Islet precursor cell (in vitro differentiated cells): Measurements from ENCODE around the gene MACO1.

Source experiments
- DNase-seq: peaks from one replicate; pipeline ENCODE4 v3.0.0-alpha.2; 2018

Gene MACO1

GRCh38 chr1:25526753-25527152, 96.1 kb downstream of the MACO1 start:
- DNase-seq: no peak

DNA sequence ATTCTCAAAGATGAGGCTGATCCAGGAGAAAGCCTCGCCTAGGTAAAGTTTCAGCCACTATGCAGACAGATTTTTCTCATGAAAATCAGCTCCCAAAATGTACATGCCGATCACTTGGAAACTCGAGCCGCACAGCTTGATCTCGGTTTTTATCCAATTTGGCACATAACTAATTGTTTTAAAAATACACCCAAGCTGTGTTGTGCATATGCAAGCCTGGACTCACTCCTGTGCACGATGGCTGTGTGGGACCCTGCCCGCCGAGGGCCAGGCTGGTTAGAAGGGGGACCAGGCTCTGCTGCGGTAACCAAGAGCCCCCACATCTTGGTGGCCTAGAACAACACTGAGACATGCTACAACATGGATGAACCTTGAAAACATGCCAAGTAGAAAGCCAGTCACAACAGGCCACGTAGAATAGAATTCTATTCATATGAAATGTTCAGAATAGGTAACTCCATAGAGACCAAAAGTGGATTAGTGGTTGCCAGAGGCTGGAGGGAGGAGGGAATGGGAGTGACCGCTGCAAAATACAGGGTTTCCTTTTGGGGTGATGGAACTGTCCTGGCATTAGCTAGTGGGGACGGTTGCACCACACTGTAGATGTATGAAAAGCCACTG, 96.6 kb downstream of the MACO1 start:
- DNase-seq: no peak

DNA sequence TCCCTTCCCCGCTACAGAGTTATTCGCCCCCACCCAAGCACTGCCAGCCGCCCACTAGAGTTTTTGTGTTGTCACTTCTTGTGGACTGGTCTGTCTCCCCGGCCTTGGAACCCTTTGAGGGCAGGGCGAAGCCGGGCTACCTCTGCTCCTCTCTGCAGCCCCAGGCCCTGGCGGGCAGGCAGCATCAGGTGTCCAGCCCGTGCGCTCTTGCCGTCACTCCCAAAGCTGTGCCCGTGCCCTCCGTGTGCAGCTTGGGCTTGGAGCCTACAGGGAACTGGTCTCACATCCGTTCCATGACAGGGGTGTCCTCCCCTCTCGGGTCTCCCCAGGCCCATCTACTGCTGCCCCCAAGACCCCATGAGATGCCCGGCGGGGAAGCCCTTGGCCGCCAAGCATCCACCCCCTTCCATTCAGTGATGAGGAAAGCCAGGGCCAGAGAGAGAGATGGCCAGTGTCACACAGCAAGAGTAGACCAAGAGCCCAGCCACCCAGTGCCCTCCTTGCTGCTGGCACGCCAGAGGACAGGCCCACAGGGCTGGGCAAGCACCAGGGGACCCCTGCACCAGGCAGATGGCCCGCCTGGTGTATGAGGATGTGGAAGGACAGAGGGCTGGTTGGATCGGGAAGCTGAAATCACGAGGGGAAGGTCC, 97.4 kb downstream of the MACO1 start:
- no peak for DNase-seq

DNA sequence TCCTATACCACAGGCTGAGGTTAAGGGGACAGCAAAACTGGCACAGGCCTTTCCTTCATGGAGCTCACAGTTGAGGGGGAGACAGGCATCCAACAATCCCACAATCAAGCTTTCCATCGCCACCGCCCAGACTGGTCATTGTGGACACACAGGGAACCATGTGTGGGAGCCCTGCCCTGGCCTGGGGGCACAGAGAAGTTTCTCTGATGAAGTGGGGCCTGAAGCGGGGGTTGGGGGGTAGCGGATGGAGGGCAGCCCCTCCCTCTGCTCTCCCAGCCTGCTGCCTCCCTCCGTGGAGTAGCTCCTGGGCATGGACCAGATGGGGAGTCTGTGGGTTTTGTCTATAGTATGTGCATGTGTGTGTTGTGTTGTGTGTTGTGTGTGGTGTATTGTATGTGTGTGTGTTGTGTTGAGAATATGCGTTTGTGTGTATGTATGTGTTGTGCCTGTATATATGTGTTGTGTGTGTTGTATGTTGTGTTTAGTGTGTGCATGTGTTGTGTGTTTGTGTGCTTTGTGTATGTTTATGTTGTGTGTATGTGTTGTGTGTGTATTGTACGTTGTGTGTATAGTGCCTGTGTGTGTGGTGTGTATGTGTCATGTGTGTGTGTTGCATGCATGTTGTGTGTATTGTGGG, 98.3 kb downstream of the MACO1 start:
- no peak for DNase-seq

GRCh38 chr1:25529518-25530185, 99.0 kb downstream of the MACO1 start:
- no peak for DNase-seq

GRCh38 chr1:25530186-25531081, 99.7 kb downstream of the MACO1 start:
- DNase-seq: no peak

DNA sequence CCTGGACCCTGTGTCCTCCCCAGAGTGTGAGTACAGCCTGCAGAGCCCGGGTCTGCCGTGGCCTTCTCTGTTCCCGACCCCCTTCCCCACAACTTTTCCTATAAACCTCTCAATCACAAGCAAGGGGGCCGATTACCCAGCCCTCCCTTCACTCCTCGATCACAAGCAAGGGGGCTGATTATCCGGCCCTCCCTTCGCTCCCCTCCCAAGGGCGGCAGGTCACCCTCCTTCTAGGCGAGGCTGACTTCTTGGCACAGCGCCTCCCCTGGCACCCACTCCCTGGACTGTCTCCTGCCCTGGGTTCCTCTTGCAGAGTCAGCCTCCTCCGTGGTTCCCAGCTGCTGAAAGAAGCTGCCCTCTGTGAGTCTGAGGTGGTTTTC, 100.4 kb downstream of the MACO1 start:
- DNase-seq: no peak

GRCh38 chr1:25532970-25533369, 102.3 kb downstream of the MACO1 start:
- DNase-seq: no peak

DNA sequence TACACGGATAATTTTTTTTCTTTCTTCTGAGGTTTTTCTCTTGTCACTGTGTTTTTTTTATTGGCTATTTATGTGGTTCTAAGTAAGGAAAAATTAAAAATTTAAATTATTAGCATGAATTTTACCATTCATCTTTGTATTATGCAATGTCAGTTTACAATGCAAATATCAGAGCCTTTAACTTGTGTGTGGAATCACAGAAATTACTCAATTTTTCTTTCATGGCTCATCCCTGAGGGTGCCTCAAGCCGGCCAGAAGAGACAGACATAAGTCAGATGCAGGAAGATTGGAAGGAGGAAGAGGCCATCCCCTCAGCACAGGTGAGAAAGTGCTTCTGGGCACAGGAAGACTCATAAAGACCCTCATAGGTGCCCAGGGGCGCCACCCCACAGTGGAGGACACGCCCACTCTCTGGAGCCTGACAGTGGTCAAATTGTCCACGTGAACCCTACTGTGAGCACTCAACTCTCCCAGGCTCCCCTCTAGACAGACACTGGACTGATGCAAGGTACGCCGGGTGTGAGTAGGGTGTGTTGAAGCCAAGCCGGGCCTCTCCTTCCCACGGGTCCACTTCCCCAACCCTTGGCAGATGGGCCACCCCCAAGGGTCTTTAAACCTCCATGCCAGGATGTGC, 103.2 kb downstream of the MACO1 start:
- DNase-seq: no peak

DNA sequence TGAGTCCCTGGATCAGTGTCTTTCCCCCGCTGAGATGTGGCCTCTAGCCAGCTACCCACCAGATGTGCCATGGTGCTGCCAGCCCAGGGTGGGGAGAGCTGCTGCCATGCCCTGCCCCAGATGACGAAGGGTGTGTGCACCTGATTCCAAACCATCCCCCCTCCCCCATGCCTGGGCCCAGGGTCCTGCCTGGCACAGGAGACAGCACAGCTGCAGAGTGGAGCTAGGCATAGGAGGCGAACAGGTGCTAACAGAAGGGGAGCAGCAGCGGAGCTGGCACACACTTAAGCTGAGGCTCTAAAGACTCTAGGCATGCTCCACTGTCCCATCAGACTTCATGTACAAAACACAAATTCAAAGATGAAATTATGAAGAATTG, 103.7 kb downstream of the MACO1 start:
- no peak for DNase-seq

DNA sequence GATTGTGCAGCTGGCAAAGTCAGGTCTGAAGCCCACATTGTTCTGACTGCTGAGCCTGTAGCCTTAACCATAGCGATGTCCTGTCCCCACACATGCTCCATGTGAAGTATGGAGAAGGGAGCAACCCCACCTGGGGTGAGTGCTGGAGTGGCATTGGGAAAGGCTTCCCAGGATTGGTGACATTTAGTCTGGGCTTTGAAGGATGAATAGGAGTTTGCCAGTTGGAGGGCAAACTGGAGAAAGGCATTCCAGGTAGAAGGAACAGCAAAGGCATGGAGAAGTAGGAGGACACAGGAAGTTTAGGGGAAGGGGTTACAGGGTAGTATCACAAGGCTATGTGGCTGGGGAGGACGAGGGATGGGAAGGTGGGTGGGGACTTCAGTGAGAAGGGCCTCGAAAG, 105.4 kb downstream of the MACO1 start:
- no peak for DNase-seq

DNA sequence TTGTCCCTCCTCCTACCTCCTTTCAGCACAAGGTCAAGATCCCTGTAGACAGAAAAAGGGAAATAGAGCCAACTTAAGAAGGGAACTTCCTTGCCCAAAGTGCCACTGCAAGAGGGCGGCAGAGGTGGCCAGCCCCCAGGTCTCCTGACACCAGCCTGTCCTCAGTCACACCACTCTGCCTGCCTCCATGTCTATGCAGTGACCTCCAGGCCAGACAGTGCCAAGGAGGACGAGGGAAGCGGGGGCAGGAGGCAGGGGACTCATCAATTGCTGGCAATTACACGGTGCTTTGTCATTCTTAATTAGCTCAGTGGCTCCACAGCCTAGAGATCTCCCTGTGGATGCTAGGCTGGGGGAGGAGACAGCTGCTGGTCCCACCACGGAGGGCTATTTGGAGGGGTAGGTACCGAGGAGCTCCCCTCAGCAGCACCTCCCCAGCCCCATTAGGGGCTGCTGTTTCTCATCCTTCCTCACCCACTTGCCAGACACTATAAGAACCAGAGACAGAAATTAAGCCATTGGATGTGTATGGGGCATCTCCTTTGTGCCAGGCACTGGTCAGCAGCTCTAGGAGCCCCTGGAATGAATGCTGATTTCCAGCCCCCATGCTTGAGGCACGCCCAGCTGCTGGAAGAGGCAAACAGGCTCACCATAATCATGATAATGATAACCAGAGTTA, 106.6 kb downstream of the MACO1 start:
- no peak for DNase-seq

DNA sequence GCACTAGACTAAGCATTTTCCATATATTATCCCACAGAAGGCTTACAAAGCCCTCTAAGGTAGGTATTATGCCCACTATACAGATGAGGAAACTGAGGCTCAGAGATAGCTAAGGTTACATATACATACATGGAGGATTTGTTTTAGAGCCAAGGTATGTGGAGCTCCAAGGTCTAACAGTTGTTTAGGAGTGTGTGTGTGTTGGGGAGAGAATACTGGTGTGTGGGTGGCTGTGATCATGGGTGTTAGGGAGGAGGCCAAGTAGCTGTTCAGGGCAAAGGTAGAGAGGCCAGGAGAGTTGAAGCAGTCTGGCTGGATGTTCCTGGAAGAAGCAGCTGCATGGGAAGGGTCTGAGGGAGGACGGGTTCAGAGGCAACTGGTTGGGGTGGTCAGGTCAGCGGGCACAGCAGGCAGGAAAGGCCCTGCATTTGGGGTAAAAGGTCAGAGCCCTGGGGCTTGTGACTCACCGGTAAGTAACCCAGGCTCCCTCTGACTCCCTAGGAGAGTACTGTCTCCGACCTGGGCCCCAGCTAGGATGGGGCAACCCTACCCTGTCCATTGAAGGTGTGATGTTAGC, 107.6 kb downstream of the MACO1 start:
- peak; percentile 84 for DNase-seq

DNA sequence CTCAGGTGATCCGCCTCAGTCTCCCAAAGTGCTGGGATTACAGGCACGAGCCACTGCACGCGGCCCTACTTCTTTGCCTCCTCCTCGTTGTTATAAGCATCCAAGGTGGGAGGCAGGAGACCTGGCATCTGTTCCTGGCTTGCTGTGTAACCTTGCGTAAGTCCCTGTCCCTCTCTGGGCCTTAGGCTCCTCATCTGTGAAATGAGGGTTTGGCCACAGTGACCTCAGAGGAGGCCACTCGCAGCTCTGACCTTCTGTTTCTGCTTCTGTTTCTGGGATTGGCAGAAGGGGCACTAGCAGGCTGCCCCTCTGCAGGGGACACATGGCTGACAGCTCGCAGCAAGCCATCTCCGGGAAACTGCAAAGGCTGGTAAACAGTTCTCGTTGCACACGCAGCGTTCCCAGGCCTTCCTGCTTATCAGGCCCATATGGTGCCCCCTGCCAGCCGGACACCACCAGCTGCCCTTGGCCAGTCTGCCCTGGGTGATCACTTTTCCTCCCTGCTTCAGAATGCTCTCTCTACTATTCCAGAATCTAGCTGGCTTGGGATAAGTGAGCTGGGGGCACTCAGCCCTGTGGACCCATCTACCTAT, 110.1 kb downstream of the MACO1 start:
- DNase-seq: no peak

- DNase-seq: no peak
These were observed 110.7 kb downstream of the MACO1 start for GRCh38 chr1:25541425-25541824.

GRCh38 chr1:25541889-25542658, 111.4 kb downstream of the MACO1 start:
- DNase-seq: peak; percentile 74

GRCh38 chr1:25543005-25543424, 112.3 kb downstream of the MACO1 start:
- DNase-seq: no peak

GRCh38 chr1:25543425-25544242, 112.9 kb downstream of the MACO1 start, which contains the start of gene LDLRAP1:
LDLRAP1 (plus strand) TSS chr1:25543606; CDS start chr1:25543699, 93 bp downstream.
- DNase-seq: peak; percentile 86

DNA sequence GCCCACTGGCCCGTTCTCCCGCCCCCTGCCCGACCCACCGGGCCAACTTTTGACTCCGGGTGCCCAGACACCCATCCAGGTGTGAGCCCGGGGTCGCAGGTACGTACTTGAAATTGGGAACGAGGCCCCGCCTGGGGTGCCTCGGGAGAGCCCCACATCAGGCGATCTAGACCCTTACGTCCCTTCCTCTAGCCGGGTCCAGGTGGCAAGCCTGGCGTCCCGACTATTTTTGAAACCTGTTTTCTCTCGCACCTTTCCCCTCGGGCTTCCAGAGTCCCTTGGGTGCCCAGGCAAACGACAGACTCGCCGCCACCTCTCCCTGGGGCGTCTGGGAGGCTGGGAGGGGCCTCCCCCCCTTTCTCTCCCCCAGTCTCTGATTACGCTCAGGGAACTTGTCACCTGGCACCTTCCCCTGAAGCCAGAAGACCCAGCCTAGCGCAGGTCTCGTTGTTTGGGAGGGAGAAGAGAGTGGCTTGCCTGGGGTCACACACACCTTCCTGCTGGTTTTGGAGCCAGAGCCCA, 113.6 kb downstream of the MACO1 start:
- DNase-seq: no peak
